HG03460 (cell line): ENCODE results near the gene PAK2.
"Not testable (repeated sequence)": the region's sequence is repeated elsewhere in the genome, so short reads cannot be mapped to it uniquely, and the experiment has no call there.

Source experiments
- ATAC-seq: cut with Tn5 transposase; IDR thresholded peaks from one replicate; pipeline ENCODE4 v1.9.1; 2021; ENCODE audit not compliant: unreplicated experiment

PAK2 gene

DNA sequence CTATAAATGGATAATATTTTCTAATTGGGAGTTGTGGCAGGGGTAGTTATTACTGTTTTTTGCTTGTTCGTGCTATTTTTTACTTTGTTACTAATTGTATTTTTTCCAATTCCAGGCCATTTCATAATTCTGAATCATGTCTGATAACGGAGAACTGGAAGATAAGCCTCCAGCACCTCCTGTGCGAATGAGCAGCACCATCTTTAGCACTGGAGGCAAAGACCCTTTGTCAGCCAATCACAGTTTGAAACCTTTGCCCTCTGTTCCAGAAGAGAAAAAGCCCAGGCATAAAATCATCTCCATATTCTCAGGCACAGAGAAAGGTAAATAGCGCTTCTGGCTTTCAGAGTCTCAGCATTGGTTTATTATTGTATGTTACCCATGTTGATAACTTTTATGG, 42.9 kb downstream of the PAK2 start:
- no peak for ATAC-seq

- no peak for ATAC-seq
Measured at GRCh38 chr3:196788528-196788927, 48.9 kb downstream of the PAK2 start.

- ATAC-seq: no peak
Measured at GRCh38 chr3:196789885-196790359, 50.3 kb downstream of the PAK2 start.

- no peak for ATAC-seq
Measured at GRCh38 chr3:196790636-196791035, 51.0 kb downstream of the PAK2 start.

DNA sequence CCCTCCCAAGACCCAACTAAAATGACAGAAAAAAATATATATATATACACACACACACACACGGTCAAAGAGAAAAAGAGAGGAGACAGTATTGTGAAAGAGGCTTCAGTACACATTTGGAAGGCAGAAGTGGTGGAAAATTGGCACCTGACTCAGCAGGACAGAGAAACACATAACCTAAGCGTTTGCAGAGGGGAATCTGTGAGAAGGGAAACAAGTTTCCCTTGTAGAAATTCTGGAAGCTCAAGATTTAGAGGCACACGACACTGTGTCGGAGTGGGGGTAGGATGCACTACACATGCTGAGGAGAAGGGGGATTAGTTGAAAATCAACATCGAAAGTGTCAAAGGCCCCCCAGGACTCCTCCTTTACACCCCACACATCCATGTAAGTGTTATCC, 53.1 kb downstream of the PAK2 start:
- no peak for ATAC-seq

- ATAC-seq: no peak
Measured at GRCh38 chr3:196793246-196793645, 53.6 kb downstream of the PAK2 start.

DNA sequence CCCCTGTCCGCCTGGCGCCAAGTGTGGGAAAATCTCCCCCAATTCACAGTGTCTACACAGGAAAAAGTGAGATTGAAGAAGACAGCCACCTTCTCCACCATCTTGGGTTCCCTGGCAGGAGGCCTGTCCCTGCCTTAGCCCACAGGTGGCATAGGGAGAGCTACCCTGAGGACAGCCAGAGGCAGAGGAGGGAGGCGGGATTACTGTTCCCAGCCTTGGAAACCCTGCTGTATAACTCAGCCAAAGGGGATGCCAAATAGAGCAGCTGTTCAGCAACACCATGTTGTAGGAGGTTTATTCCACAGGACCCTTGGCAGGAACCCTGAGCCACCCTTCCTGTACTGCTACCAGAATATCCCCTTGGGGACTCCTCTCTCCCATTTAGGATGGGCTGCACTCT, 54.8 kb downstream of the PAK2 start:
- ATAC-seq: no peak

GRCh38 chr3:196796317-196796716, 56.7 kb downstream of the PAK2 start:
- ATAC-seq: no peak

DNA sequence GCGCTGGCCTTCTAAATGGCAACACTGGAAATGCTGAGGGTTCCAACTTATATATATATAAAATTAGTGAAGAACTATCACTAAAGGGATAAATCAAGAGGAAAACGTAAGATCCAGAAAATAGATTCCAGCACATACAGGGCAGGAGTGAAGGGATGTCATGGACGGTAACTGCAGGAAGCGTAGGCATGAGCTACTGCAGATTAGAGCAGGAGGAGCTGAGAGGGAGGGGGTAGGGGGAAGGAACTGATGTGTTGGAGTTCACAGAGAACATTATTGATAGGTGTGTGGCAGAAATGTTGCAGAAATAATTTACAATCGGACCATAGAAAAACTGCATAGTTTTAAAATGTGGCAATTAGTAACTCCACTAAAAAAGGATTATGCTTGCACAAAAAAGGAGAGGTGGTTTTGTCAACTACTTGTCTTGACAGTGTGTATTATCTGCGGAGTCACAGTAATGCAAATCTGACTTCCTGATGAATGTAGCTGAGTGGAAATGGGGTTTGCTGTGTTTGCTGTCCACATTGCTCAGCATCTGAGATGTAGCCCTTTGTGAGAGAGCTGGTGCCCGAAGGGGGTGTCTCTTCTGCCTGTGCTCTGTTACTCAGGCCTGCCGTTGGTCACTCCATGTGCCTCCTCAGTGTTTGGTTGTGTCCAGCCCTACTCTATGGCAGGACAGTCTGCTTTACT, 61.2 kb downstream of the PAK2 start:
- ATAC-seq: no peak

GRCh38 chr3:196803891-196804468, 64.3 kb downstream of the PAK2 start:
- ATAC-seq: no peak

- no peak for ATAC-seq
Measured at GRCh38 chr3:196804773-196805172, 65.1 kb downstream of the PAK2 start.

- no peak for ATAC-seq
Measured at GRCh38 chr3:196810963-196811581, 71.4 kb downstream of the PAK2 start.

GRCh38 chr3:196812853-196813252, 73.2 kb downstream of the PAK2 start:
- no peak for ATAC-seq

GRCh38 chr3:196813903-196814302, 74.2 kb downstream of the PAK2 start:
- no peak for ATAC-seq

DNA sequence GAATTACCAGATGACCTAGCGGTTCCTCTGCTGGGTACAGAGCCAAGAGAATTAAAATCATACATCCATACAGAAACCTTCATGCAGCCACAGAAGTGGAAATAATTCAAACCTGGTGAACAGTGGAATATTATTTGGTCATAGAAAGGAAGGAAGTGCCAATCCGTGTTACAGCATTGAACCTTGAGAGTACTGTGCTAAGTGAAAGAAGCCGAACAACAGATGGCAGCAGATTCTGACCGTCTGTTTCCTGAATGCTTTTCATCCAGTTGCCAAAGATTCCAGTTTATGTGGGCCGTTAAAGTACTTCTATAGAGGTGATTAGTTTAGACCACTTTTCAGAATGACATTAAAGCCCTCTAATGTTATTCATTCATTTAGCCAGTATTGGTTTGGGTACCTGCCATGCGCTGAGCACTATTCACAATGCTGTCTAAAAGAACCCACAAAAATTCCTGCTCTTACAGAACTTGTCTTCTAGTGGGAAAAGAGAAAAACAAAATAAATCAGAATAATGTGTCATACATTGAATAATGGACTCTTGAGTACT, 82.2 kb downstream of the PAK2 start:
- ATAC-seq: no peak

DNA sequence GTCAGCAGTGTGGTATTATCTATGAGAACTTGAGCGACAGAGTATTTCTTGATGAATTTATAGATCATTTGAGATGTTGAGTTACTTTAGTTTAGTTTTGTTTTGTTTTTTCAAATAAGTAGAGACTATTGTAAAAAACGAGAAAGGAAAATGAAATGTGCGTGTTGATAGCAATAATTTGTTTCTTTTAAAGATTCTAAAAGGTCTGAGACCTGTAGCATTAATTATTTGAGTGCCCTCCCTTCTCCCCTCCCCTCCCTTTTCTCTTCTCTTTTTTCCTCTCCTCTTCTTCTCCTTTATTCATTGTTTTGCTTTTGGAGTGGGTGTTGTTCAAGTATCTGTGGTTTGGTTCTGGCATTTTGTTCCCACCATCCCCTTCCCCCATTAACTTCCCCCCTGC, 90.0 kb downstream of the PAK2 start:
- ATAC-seq: not testable (repeated sequence)

- no peak for ATAC-seq
Measured at GRCh38 chr3:196835086-196835485, 95.4 kb downstream of the PAK2 start.

DNA sequence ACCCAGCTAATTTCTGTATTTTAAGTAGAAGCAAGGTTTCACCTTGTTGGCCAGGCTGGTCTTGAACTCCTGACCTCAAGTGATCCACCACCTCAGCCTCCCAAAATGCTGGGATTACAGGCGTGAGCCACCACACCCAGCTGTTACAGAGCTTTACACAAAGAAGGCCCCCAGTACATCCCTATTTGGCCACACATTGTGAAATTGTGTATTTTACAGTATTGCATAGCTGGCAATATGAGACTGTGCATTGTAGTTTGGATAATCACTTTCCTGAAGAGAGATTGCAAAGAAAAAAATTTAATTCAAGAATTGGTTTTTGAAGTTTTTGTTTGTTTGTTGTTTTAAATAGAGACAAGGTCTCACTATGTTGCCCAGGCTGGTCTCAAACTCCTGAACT, 97.0 kb downstream of the PAK2 start:
- not testable (repeated sequence) for ATAC-seq

DNA sequence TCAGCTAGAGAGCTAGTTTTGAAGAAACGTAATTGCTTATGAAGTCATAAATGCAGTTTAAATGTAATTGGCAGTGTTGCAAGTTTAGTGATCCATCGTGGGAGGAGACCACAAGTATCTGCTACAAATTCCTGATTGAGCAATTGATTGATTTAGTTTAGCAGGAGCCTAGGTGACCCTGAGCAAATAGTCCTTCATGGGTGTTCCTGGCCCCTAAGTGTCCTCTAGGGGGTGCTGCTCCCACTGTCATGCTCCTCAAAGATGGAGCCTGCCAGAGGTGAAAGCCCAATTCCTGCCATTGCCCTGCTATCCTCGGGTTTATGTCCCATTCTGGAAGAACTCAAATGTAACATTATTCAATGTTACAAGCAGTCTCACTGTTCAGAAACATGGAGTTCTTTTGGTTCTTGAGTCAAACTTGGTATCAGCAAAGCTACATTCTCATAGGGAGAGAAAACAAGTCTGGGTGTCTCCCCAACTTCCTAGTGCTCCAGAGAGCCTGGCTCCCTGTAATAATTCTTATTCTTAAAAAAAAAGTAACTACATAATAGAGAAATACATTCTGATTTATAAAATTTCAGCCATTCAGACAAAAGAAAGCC, 98.3 kb downstream of the PAK2 start:
- ATAC-seq: no peak

- ATAC-seq: not testable (repeated sequence)
Measured at GRCh38 chr3:196839351-196839750, 99.7 kb downstream of the PAK2 start.

- ATAC-seq: no peak
Measured at GRCh38 chr3:196842567-196843434, 103.1 kb downstream of the PAK2 start.
